Measurements from ENCODE around the gene TMEM240.
"Not testable (repeated sequence)": the region's sequence is repeated elsewhere in the genome, so short reads cannot be mapped to it uniquely, and the experiment has no call there.

The TMEM240 gene

GRCh38 chr1:1534401-1535154, 5.8 kb downstream of the TMEM240 start:
- DNase-seq (ENCODE audit: low spot score in 2 of 2), result no peak
- H3K27ac Mint-ChIP-seq (ENCODE audit: low read depth), result no peak overlapping the region
- no peak for ATAC-seq (replicated peaks; ENCODE audit: extremely low read depth, poor library complexity, severe bottlenecking)
- H3K27me3 Mint-ChIP-seq, result no peaks in the 10 kb centered on the region
- H3K9me3 Mint-ChIP-seq, result peaks cover 5% of the 10 kb centered on the region
- H3K4me1 Mint-ChIP-seq, result no peaks in the 10 kb centered on the region
- H3K36me3 Mint-ChIP-seq (ENCODE audit: insufficient read depth), result peaks cover 2% of the 10 kb centered on the region
- no peak overlapping the region for H3K4me3 Mint-ChIP-seq

DNA sequence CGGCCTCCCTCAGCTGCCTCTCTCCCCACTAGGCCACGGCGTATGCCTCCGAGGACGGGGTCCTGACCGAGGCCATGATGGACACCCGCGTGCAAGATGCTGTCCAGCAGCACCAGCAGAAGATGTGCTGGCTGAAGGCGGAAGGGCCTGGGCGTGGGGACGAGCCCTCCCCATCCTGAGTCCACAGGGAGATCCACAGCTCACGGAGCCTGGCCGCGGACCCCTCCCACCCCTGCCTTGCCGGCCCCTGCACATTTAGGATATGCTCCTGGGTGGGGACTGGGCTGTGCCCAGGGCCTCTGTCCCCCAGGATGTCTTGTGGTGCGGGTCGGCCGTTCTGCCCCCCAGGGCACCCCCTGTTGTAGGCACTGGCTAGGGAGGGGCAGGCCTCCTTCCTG, 6.5 kb downstream of the TMEM240 start:
- not testable (repeated sequence) for ATAC-seq (replicated peaks; ENCODE audit: extremely low read depth, poor library complexity, severe bottlenecking); H3K27me3 Mint-ChIP-seq; DNase-seq (ENCODE audit: low spot score in 2 of 2); H3K36me3 Mint-ChIP-seq (ENCODE audit: insufficient read depth); H3K9me3 Mint-ChIP-seq; H3K4me1 Mint-ChIP-seq; H3K4me3 Mint-ChIP-seq; H3K27ac Mint-ChIP-seq (ENCODE audit: low read depth)

DNA sequence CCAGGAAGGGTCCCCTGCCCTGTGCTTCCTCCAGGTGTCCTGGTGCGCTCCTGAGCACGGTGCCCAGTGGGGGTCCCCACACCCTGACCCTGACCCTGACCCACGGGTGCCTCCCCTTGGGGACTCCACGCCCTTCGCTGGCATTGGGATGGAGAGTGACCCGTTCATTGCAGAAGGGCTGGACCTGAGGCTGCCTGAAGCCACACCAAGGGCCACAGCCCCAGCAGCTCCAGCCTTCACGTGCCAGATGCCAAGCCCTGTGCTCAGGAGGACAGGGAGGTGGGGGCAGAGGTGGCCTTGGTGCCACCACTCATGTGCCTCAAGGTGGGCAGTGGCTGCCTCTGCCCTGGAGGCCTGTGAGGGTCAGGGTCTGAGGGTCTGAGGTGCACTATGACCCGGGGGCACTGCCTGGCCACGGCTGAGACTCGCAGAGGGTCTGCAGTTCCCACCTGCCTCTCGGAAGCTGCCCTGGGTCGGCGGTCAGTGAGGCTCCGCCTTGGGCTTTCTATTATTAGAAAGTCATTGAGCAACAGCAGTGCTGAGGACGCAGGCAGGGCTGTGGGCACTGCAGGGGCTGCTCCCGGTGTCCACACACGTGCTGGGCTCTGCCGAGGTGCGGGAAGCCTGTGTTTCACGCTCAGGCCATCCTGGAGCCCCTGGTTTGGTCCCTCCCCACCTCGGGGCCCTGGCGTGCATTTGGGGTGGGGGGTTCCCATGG, 7.1 kb downstream of the TMEM240 start:
- not testable (repeated sequence) for ATAC-seq (replicated peaks; ENCODE audit: extremely low read depth, poor library complexity, severe bottlenecking); DNase-seq (ENCODE audit: low spot score in 2 of 2); H3K4me3 Mint-ChIP-seq; H3K4me1 Mint-ChIP-seq; H3K27ac Mint-ChIP-seq (ENCODE audit: low read depth); H3K36me3 Mint-ChIP-seq (ENCODE audit: insufficient read depth); H3K27me3 Mint-ChIP-seq; H3K9me3 Mint-ChIP-seq

- Mint-ChIP-seq H3K9me3 (peaks cover 5% of the 10 kb centered on the region), H3K27me3 (no peaks in the 10 kb centered on the region), H3K4me3 (no peak overlapping the region), H3K4me1 (no peaks in the 10 kb centered on the region), H3K27ac (ENCODE audit: low read depth) (no peak overlapping the region), H3K36me3 (ENCODE audit: insufficient read depth) (peaks cover 2% of the 10 kb centered on the region)
- ATAC-seq (replicated peaks; ENCODE audit: extremely low read depth, poor library complexity, severe bottlenecking), result no peak
- DNase-seq (ENCODE audit: low spot score in 2 of 2), result no peak
Observed at GRCh38 chr1:1531947-1532346, 8.5 kb downstream of the TMEM240 start.

DNA sequence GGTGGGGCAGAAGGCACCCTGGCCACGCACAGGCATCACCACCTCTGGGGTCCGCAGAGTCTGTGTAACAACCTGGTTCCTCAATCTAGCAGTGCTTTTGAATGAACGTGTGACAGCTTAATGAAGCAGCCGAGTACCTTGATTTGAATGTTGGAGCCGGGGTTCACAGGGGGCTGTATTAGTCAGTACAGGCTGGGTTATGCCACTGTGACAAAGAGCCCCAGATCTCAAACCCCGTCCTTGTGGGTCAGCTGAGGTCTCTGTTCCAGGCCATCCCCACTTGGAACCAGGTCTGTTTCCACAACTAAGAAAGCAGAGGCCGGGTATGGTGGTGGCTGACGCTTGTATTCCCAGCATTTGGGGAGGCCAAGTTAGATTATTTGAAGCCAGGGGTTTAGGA, 10.5 kb downstream of the TMEM240 start:
- Mint-ChIP-seq H3K27me3 (no peaks in the 10 kb centered on the region), H3K4me3 (no peak overlapping the region), H3K9me3 (peaks cover 5% of the 10 kb centered on the region), H3K36me3 (ENCODE audit: insufficient read depth) (peaks cover 2% of the 10 kb centered on the region), H3K27ac (ENCODE audit: low read depth) (no peak overlapping the region), H3K4me1 (no peaks in the 10 kb centered on the region)
- DNase-seq (ENCODE audit: low spot score in 2 of 2), result no peak
- ATAC-seq (replicated peaks; ENCODE audit: extremely low read depth, poor library complexity, severe bottlenecking), result no peak

DNA sequence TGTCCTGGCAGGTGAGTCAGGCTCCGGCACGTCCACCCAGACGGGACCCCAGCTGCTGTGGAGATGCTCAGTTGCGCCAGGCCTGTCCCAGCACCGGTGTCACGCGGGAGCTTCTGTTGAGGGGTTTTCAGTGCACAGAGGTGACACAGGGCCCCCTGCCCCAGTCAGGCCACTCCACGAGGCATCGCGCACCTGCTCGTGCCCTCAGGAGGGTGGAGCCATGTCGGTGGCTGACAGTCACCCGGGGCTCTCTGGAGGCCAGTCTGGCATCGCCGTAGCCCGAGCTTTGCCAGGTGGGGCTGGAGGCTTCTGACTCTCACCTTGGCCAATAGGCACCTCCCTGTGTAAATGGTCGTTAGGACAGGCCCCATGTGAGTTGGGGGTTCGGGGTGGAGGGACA, 11.1 kb downstream of the TMEM240 start:
- Mint-ChIP-seq H3K4me1 (no peaks in the 10 kb centered on the region), H3K27ac (ENCODE audit: low read depth) (no peak overlapping the region), H3K9me3 (peaks cover 5% of the 10 kb centered on the region), H3K4me3 (no peak overlapping the region), H3K27me3 (no peaks in the 10 kb centered on the region), H3K36me3 (ENCODE audit: insufficient read depth) (peaks cover 2% of the 10 kb centered on the region)
- DNase-seq (ENCODE audit: low spot score in 2 of 2) (no peak), ATAC-seq (replicated peaks; ENCODE audit: extremely low read depth, poor library complexity, severe bottlenecking) (no peak)

DNA sequence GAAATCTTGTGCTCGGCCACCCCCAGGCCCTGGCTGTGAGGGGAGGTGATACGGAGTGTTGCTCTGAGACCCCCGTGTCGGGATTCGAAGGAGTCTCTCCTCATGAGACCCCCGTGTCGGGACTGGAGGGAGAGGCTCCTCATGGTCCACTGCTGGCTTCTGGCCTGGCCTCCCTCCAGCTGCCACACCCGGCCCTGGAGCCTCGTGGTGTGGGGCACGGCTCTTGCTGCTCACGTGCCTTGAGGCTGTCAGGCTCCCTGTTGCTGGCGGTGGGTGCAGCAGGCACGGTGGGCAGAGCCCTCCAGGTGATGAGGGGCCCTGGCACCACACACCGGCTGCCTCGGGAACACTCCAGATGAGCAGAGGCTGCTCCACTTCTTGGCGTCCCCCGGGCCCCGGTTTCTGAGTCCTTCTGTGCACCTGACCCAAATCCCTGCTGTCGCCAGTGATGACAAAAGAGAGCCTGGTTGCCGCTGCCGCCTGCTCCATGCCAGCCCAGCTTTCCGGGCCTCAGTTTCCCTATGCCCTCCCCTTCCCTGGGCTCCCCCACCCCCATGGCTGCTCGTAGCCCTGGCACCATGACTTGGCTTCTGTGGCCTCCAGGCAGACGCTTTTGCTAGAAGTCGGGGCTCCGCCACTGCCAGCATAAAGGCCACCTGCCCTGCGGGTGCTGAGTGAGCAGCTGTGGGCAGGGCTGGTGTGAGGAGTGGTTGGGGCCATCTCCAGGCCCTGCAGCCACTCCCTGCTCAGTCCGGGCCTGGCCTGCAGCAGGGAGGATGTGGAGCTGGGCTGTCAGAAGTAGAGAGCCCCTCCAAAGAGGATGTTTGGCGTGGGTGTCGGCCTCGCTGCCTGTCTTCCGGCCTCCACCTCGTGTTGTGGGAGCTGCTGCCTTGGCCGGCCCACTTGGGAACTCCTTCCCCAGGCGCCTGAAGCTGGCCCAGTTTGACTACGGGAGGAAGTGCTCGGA, 11.8 kb downstream of the TMEM240 start:
- H3K4me1 Mint-ChIP-seq, result no peaks in the 10 kb centered on the region
- ATAC-seq (replicated peaks; ENCODE audit: extremely low read depth, poor library complexity, severe bottlenecking) (no peak), DNase-seq (ENCODE audit: low spot score in 2 of 2) (no peak)
- no peak overlapping the region for H3K27ac Mint-ChIP-seq (ENCODE audit: low read depth)
- H3K27me3 Mint-ChIP-seq, result no peaks in the 10 kb centered on the region
- peaks cover 5% of the 10 kb centered on the region for H3K9me3 Mint-ChIP-seq
- H3K4me3 Mint-ChIP-seq, result no peak overlapping the region
- peaks cover 3% of the 10 kb centered on the region for H3K36me3 Mint-ChIP-seq (ENCODE audit: insufficient read depth)

DNA sequence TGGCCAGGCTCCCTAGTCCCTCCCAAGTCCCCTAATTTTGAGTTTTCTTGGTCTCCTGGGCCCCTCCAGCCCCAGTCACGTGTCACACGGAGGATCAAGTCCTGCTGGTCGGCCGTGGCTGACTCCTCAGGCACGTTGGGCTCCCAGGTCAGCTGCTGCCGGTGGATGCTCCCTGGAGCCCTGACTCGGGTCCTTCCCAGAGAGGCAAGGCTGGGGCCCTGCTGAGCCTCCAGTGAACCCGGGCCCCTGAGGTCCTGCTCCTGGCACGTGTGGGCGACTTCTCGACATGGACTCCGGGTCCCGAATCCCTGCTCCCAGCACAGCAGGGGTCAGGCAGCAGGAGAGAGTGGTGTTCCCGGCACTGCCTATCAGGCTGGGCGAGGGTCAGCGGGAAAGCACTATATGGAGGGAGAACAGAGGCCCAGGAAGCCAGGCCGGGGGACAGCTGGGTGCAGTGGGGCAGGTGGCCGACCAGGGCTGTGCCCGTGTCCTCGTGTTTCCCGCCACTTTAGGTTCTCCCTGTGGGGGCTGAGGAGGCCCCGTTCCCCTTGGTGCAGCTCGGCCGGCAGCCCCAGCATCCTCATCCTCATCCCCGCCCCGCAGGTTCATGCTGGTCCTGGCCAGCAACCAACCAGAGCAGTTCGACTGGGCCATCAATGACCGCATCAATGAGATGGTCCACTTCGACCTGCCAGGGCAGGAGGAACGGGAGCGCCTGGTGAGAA, 13.2 kb downstream of the TMEM240 start:
- peaks cover 4% of the 10 kb centered on the region for H3K36me3 Mint-ChIP-seq (ENCODE audit: insufficient read depth)
- H3K4me1 Mint-ChIP-seq, result no peaks in the 10 kb centered on the region
- no peak overlapping the region for H3K27ac Mint-ChIP-seq (ENCODE audit: low read depth)
- ATAC-seq (replicated peaks; ENCODE audit: extremely low read depth, poor library complexity, severe bottlenecking) (no peak), DNase-seq (ENCODE audit: low spot score in 2 of 2) (no peak)
- H3K27me3 Mint-ChIP-seq, result no peaks in the 10 kb centered on the region
- peaks cover 5% of the 10 kb centered on the region for H3K9me3 Mint-ChIP-seq
- no peak overlapping the region for H3K4me3 Mint-ChIP-seq

DNA sequence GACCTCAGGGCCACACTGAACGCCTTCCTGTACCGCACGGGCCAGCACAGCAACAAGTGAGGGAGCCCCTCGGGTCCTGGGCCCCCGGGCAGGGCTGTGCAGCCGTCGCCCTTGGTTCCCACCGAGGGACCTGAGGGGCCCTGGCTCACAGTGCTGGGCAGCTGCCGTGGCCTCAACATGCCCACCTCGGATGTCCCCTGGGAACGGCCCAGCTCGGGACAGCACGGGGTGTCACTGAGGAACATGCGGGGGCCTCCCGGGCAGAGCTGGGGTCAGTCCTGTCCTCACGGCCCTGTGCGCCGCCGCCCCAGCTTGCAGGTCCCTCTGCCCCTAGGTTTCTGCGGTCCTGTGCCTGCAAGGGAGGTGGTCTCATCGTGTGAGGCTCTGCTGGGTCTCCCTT, 13.9 kb downstream of the TMEM240 start:
- H3K36me3 Mint-ChIP-seq (ENCODE audit: insufficient read depth); H3K4me1 Mint-ChIP-seq; H3K27ac Mint-ChIP-seq (ENCODE audit: low read depth); DNase-seq (ENCODE audit: low spot score in 2 of 2); ATAC-seq (replicated peaks; ENCODE audit: extremely low read depth, poor library complexity, severe bottlenecking); H3K4me3 Mint-ChIP-seq; H3K27me3 Mint-ChIP-seq; H3K9me3 Mint-ChIP-seq: not testable (repeated sequence)

DNA sequence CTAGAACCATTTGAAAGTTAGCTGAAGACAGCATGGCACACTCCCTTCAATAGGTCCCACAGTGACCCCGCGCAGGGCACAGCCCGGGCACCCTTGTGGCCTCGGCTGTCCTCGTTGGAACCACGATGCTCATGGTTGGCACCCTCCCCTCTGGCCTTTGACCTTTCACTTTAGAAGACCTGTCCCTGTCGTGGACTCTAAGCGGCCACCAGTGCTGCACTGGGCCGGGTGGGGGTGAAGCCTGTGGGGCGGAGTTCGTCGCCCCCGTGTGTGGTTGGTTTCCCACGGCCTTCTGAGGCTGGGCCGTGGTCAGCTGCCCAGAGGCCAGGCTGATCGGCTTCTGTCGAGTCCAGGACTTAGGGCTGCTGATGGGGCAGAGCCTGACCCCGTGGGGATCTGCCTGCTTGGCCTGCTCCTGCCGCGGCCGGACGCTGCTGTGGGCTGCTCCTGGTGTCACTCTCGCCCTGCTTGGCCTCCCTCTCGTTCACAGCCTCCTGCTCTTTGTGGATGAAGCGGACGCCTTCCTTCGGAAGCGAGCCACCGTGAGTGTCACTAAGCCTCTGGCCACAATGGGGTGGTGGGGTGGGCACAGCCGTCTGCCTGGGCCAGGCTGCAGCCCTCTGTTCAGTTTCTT, 15.6 kb downstream of the TMEM240 start:
- H3K4me1 Mint-ChIP-seq; H3K4me3 Mint-ChIP-seq; DNase-seq (ENCODE audit: low spot score in 2 of 2); H3K36me3 Mint-ChIP-seq (ENCODE audit: insufficient read depth); H3K9me3 Mint-ChIP-seq; H3K27ac Mint-ChIP-seq (ENCODE audit: low read depth); ATAC-seq (replicated peaks; ENCODE audit: extremely low read depth, poor library complexity, severe bottlenecking); H3K27me3 Mint-ChIP-seq: not testable (repeated sequence)

DNA sequence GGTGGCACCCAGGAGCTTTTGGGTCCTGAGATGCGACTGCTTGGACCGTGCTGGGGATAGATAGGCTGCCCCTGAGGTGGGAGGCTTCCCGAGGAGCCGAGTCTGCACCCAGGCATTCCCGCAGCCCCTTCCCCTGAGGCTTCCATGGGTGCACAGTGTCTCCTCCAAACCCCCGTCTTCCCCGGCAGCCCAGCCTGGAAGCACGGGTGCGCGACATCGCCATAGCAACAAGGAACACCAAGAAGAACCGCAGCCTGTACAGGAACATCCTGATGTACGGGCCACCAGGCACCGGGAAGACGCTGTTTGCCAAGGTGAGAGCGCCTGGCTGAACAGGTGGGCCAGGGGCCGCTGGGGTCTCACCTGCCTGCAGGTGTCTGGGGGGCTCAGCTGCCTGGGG, 16.8 kb downstream of the TMEM240 start:
- not testable (repeated sequence) for H3K4me1 Mint-ChIP-seq; H3K27ac Mint-ChIP-seq (ENCODE audit: low read depth); ATAC-seq (replicated peaks; ENCODE audit: extremely low read depth, poor library complexity, severe bottlenecking); H3K4me3 Mint-ChIP-seq; H3K36me3 Mint-ChIP-seq (ENCODE audit: insufficient read depth); H3K9me3 Mint-ChIP-seq; DNase-seq (ENCODE audit: low spot score in 2 of 2); H3K27me3 Mint-ChIP-seq

DNA sequence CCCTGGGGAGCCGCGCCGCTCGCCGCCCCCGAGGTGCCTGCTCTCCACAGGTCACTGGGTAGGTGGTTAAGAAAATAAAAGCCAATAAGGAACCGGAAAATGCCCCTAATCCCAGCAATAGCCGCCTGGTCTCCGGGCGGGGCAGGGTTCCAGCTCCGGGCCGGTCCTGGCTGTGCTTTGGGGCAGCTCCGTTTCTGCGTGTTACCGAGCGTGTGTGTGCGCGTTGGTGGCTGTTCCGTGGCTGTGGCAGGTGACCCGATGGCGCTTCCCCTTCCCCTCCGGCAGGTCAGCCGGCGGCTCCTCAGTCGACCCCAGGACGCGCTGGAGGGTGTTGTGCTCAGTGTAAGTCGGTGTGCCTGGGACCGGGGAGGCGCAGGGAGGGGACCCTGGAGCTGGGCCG, 17.2 kb downstream of the TMEM240 start:
- not testable (repeated sequence) for DNase-seq (ENCODE audit: low spot score in 2 of 2); H3K9me3 Mint-ChIP-seq; H3K36me3 Mint-ChIP-seq (ENCODE audit: insufficient read depth); H3K27me3 Mint-ChIP-seq; H3K4me1 Mint-ChIP-seq; H3K4me3 Mint-ChIP-seq; ATAC-seq (replicated peaks; ENCODE audit: extremely low read depth, poor library complexity, severe bottlenecking); H3K27ac Mint-ChIP-seq (ENCODE audit: low read depth)

All from central memory CD8-positive, alpha-beta T cell (primary cell).